Lower leg skin (tissue), 3 donors: ENCODE results near the gene TNNI3K.

Source experiments
- CTCF ChIP-seq, 3 donors: fragments of 450-650 bp; IDR thresholded peaks; one replicate each; pipeline ENCODE4 v1.5.1; 2016; ENCODE audit warnings: antibody characterized with exemption in 3 of 3, mild to moderate bottlenecking in 3 of 3, moderate library complexity in 2 of 3
- POLR2A ChIP-seq, 2 donors: fragments of 450-650 bp; IDR thresholded peaks; one replicate each; pipeline ENCODE4 v1.6.1; 2016 to 2017; ENCODE audit warnings: antibody characterized with exemption in 2 of 2, mild to moderate bottlenecking in 1 of 2, moderate library complexity in 1 of 2

- TF ChIP-seq CTCF (IDR thresholded peaks at IDR 0.05): no peak
- no peak for TF ChIP-seq POLR2A (IDR thresholded peaks at IDR 0.05)
Measured at GRCh38 chr1:74431531-74431930, 196.3 kb downstream of the TNNI3K start.
